Neural cell (in vitro differentiated cells): ENCODE data around the gene FAR2. TPM values are rescaled to one million over a fixed set of nuclear protein-coding genes. Genes with fewer than 3 reads are reported as not detected.

Experiments used
- H2AFZ ChIP-seq: fragments of 200-600, 300-800 bp; sonication (generic), shearing (Covaris generic); 2 replicates; pipeline ENCODE4 v1.6.0; 2014; ENCODE audit warnings: low read depth, mild to moderate bottlenecking, antibody characterized with exemption, low read length, moderate library complexity
- H3F3A ChIP-seq: fragments of 200-600 bp; shearing (Covaris generic); 2 replicates; pipeline ENCODE4 v1.6.1; 2016; ENCODE audit warnings: mild to moderate bottlenecking, moderate library complexity, mixed read lengths, antibody characterized with exemption, low read length; ENCODE audit not compliant: insufficient read depth, poor library complexity, severe bottlenecking
- H3K27ac ChIP-seq: fragments of 200-600, 300-800 bp; sonication (generic), shearing (Covaris generic); 2 replicates; pipeline ENCODE4 v1.5.1; 2014; ENCODE audit warnings: mild to moderate bottlenecking, low read length, moderate library complexity
- H3K27me3 ChIP-seq: fragments of 300-800, 200-600 bp; sonication (generic), shearing (Covaris generic); 2 replicates; pipeline ENCODE4 v1.6.0; 2014; ENCODE audit warnings: mild to moderate bottlenecking, low read depth, low read length, moderate library complexity; ENCODE audit not compliant: insufficient read depth
- H3K36me3 ChIP-seq: fragments of 300-800, 200-600 bp; sonication (generic), shearing (Covaris generic); 2 replicates; pipeline ENCODE4 v1.5.1; 2014; ENCODE audit warnings: mild to moderate bottlenecking, antibody characterized with exemption, low read length, moderate library complexity; ENCODE audit not compliant: insufficient read depth
- H3K4me2 ChIP-seq: fragments of 300-800, 200-600 bp; sonication (generic), shearing (Covaris generic); 2 replicates; pipeline ENCODE4 v1.6.0; 2014; ENCODE audit warnings: mild to moderate bottlenecking, low read length
- H3K4me3 ChIP-seq: fragments of 300-800, 200-600 bp; sonication (generic), shearing (Covaris generic); 2 replicates; pipeline ENCODE4 v1.5.1; 2014; ENCODE audit warnings: mild to moderate bottlenecking, low read length, moderate library complexity
- H3K79me2 ChIP-seq: fragments of 200-600 bp; shearing (Covaris generic); replicated peaks from 2 replicates; pipeline ENCODE4 v1.6.0; 2014; ENCODE audit warnings: mild to moderate bottlenecking, low read length, moderate library complexity; ENCODE audit not compliant: insufficient read depth
- H3K9ac ChIP-seq: fragments of 300-800, 200-600 bp; sonication (generic), shearing (Covaris generic); 2 replicates; pipeline ENCODE4 v1.6.1; 2016; ENCODE audit warnings: mild to moderate bottlenecking, low read length, mixed read lengths
- H3K9me2 ChIP-seq: fragments of 200-600 bp; shearing (Covaris generic); 2 replicates; pipeline ENCODE4 v1.6.1; 2016; ENCODE audit warnings: mild to moderate bottlenecking, low read length, mixed read lengths; ENCODE audit not compliant: insufficient read depth
- H3K9me3 ChIP-seq: fragments of 200-600, 300-800 bp; sonication (generic), shearing (Covaris generic); 2 replicates; pipeline ENCODE4 v1.6.1; 2016; ENCODE audit warnings: mild to moderate bottlenecking, mixed run types, low read length, moderate library complexity, mixed read lengths
- H4K20me1 ChIP-seq: fragments of 200-600 bp; shearing (Covaris generic); 2 replicates; pipeline ENCODE4 v1.6.1; 2016; ENCODE audit warnings: mild to moderate bottlenecking, mixed run types; ENCODE audit not compliant: insufficient read depth
- EP300 ChIP-seq: fragments of 450-650 bp; conservative IDR thresholded peaks from 2 replicates; pipeline ENCODE4 v1.6.1; 2014; ENCODE audit warnings: antibody characterized with exemption, mild to moderate bottlenecking, moderate library complexity; ENCODE audit not compliant: poor library complexity, severe bottlenecking
- EZH2 ChIP-seq: fragments of 200-600, 300-800 bp; shearing (Covaris generic), sonication (generic); IDR thresholded peaks from 2 replicates; pipeline ENCODE4 v1.6.1; 2014; ENCODE audit warnings: antibody characterized with exemption, low read length, borderline replicate concordance, mild to moderate bottlenecking; ENCODE audit not compliant: insufficient read depth, poor library complexity, severe bottlenecking
- MXI1 ChIP-seq: fragments of 450-650 bp; conservative IDR thresholded peaks from 2 replicates; pipeline ENCODE4 v1.6.1; 2014; ENCODE audit warnings: antibody characterized with exemption, mild to moderate bottlenecking; ENCODE audit not compliant: poor library complexity, severe bottlenecking
- POLR2AphosphoS5 ChIP-seq: IDR thresholded peaks from 2 replicates; pipeline ENCODE4 v1.6.1; 2012
- RAD21 ChIP-seq: fragments of 450-650 bp; conservative IDR thresholded peaks from 2 replicates; pipeline ENCODE4 v1.6.1; 2014; ENCODE audit warnings: antibody characterized with exemption, mild to moderate bottlenecking, moderate library complexity
- SMC3 ChIP-seq: fragments of 450-650 bp; conservative IDR thresholded peaks from 2 replicates; pipeline ENCODE4 v1.6.1; 2014; ENCODE audit warnings: antibody characterized with exemption, mild to moderate bottlenecking, moderate library complexity; ENCODE audit not compliant: poor library complexity
- TAF1 ChIP-seq: IDR thresholded peaks from 2 replicates; pipeline ENCODE4 v1.6.1; 2012; ENCODE audit warnings: low read depth
- polyA plus RNA-seq: library from polyadenylated mRNA; depleted of rRNA; stranded (reverse); fragments of >200 nt; gene quantifications from 2 replicates; pipeline ENCODE4 v1.2.3, GENCODE V29; 2014
- TF ChIP-seq, protein P1 (sequence below): fragments of 450-650 bp; IDR thresholded peaks from 2 replicates; pipeline ENCODE4 v1.5.1; 2014; ENCODE audit warnings: antibody characterized with exemption, mild to moderate bottlenecking, moderate library complexity; ENCODE audit not compliant: poor library complexity, severe bottlenecking
- TF ChIP-seq, protein P2 (sequence below): IDR thresholded peaks from 2 replicates; pipeline ENCODE4 v1.6.1; 2012; ENCODE audit warnings: borderline replicate concordance

The FAR2 gene
- polyA plus RNA-seq, 1 donor from 2014 or later: 0.99 TPM

DNA sequence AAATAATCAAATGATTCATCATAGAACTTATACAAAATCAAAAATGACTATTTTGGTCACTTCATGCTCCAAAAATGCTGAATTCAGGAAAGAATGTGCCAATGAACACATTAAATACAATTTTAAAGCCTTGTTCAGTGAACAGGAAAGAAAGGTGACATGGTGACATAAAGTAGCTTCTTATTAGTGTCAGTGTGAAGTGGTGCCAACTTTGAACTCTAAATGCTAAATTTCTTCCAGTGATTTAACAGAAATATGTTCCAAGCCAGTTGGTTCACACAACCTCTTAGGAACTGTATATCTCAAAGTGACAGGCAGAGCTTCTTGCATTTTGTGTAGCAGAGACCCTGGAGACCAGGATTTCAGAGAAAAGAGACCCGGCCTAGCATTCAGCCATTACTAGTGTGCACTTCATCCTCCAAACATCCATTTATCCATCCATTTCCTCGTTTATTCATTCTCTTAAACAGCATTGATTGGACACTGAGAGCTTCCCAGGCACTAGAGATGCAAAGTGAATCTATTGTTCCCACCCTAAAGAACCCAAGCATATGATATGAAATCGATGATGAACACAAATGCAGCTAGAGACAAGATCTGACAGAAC, 95.2 kb downstream of the FAR2 start:
- no peak for TF ChIP-seq RAD21
- TF ChIP-seq, protein P1, sequence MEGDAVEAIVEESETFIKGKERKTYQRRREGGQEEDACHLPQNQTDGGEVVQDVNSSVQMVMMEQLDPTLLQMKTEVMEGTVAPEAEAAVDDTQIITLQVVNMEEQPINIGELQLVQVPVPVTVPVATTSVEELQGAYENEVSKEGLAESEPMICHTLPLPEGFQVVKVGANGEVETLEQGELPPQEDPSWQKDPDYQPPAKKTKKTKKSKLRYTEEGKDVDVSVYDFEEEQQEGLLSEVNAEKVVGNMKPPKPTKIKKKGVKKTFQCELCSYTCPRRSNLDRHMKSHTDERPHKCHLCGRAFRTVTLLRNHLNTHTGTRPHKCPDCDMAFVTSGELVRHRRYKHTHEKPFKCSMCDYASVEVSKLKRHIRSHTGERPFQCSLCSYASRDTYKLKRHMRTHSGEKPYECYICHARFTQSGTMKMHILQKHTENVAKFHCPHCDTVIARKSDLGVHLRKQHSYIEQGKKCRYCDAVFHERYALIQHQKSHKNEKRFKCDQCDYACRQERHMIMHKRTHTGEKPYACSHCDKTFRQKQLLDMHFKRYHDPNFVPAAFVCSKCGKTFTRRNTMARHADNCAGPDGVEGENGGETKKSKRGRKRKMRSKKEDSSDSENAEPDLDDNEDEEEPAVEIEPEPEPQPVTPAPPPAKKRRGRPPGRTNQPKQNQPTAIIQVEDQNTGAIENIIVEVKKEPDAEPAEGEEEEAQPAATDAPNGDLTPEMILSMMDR: no peak
- TF ChIP-seq, protein P2, sequence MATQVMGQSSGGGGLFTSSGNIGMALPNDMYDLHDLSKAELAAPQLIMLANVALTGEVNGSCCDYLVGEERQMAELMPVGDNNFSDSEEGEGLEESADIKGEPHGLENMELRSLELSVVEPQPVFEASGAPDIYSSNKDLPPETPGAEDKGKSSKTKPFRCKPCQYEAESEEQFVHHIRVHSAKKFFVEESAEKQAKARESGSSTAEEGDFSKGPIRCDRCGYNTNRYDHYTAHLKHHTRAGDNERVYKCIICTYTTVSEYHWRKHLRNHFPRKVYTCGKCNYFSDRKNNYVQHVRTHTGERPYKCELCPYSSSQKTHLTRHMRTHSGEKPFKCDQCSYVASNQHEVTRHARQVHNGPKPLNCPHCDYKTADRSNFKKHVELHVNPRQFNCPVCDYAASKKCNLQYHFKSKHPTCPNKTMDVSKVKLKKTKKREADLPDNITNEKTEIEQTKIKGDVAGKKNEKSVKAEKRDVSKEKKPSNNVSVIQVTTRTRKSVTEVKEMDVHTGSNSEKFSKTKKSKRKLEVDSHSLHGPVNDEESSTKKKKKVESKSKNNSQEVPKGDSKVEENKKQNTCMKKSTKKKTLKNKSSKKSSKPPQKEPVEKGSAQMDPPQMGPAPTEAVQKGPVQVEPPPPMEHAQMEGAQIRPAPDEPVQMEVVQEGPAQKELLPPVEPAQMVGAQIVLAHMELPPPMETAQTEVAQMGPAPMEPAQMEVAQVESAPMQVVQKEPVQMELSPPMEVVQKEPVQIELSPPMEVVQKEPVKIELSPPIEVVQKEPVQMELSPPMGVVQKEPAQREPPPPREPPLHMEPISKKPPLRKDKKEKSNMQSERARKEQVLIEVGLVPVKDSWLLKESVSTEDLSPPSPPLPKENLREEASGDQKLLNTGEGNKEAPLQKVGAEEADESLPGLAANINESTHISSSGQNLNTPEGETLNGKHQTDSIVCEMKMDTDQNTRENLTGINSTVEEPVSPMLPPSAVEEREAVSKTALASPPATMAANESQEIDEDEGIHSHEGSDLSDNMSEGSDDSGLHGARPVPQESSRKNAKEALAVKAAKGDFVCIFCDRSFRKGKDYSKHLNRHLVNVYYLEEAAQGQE: peak; percentile 18
- TF ChIP-seq EP300: peak; percentile 69
- Histone ChIP-seq H3K9me3 (no peaks in the 10 kb centered on the region), H3K27me3 (no peaks in the 10 kb centered on the region)

DNA sequence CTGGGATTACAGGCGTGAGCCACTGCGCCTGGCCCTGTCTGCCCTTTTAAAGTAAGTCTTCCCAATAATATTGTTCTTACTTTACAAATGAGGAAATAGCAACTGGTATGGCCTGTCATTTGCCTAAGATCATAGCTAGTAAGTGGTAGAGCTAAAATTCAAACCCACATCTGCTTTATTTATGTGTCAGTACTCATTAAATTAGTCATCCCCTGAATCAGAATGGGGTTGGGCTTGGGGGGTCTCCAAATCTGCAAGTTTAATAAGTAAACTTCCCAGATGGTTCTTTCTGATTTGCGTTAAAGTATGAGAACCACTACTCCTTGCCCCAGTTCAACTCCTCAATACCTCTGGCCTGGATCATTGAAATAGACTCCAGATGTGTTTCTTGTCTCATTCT, 96.2 kb downstream of the FAR2 start:
- H3K9me2 ChIP-seq: no peaks in the 10 kb centered on the region
- H3K36me3 ChIP-seq: no peaks in the 10 kb centered on the region
- no peaks in the 10 kb centered on the region for H3K79me2 ChIP-seq
- no peak overlapping the region for H3K4me2 ChIP-seq
- TF ChIP-seq, protein P2: no peak
- TF ChIP-seq POLR2AphosphoS5: no peak
- no peak for TF ChIP-seq SMC3
- no peak for TF ChIP-seq MXI1
- no peak for TF ChIP-seq TAF1
- no peak for TF ChIP-seq EZH2
- TF ChIP-seq EP300: no peak
- TF ChIP-seq, protein P1: no peak
- no peak for TF ChIP-seq RAD21
- no peak overlapping the region for H3K9ac ChIP-seq
- H3K27ac ChIP-seq: peak overlapping the region; percentile 59
- H3F3A ChIP-seq: peaks cover 2% of the 10 kb centered on the region
- H2AFZ ChIP-seq: no peak overlapping the region
- H3K9me3 ChIP-seq: no peaks in the 10 kb centered on the region
- no peaks in the 10 kb centered on the region for H4K20me1 ChIP-seq
- no peak overlapping the region for H3K4me3 ChIP-seq
- no peaks in the 10 kb centered on the region for H3K27me3 ChIP-seq

More for the DNA sequence above, 95.2 kb downstream of the FAR2 start:
- Histone ChIP-seq H2AFZ (no peak overlapping the region), H3K4me2 (no peak overlapping the region), H3K9me2 (no peaks in the 10 kb centered on the region), H3K36me3 (no peaks in the 10 kb centered on the region), H3F3A (peaks cover 2% of the 10 kb centered on the region), H3K4me3 (no peak overlapping the region), H3K79me2 (no peaks in the 10 kb centered on the region), H3K27ac (peak overlapping the region; percentile 59), H3K9ac (no peak overlapping the region), H4K20me1 (no peaks in the 10 kb centered on the region)
